GM23338 (cell line): ENCODE data around the gene LBX1. TPM values are rescaled to one million over a fixed set of nuclear protein-coding genes. Genes with fewer than 3 reads are reported as not detected.
A peak's percentile ranks its signal among the peaks of the same experiment; 100 is the strongest.

ENCODE experiments used
- ATAC-seq: fragments of 200-7000 bp; cut with Tn5 transposase; 3 replicates; pipeline ENCODE4 v1.9.1; 2020
- DNase-seq: peaks from one replicate; pipeline ENCODE4 v3.0.0-alpha.2; 2015; ENCODE audit warnings: low spot score
- H2AFZ ChIP-seq: fragments of 200-600 bp; sonication (generic); 2 replicates; pipeline ENCODE4 v1.8.0; 2016; ENCODE audit warnings: antibody characterized with exemption, mild to moderate bottlenecking, moderate library complexity
- H3F3A ChIP-seq: fragments of 200-600 bp; sonication (generic); replicated peaks from 2 replicates; pipeline ENCODE4 v1.8.0; 2017; ENCODE audit warnings: antibody characterized with exemption, mixed run types, low read depth
- H3K27ac ChIP-seq: fragments of 200-600 bp; sonication (generic); 2 replicates; pipeline ENCODE4 v1.6.1; 2016; ENCODE audit warnings: low read depth
- H3K27me3 ChIP-seq: fragments of 200-600 bp; sonication (generic); 2 replicates; pipeline ENCODE4 v1.8.0; 2016; ENCODE audit warnings: mild to moderate bottlenecking, mixed run types, moderate library complexity; ENCODE audit not compliant: insufficient read depth
- H3K36me3 ChIP-seq: fragments of 200-600 bp; sonication (generic); 2 replicates; pipeline ENCODE4 v1.8.0; 2016; ENCODE audit warnings: mild to moderate bottlenecking; ENCODE audit not compliant: insufficient read depth
- H3K4me1 ChIP-seq: fragments of 200-600 bp; sonication (generic); 2 replicates; pipeline ENCODE4 v1.8.0; 2016; ENCODE audit warnings: mild to moderate bottlenecking, moderate library complexity; ENCODE audit not compliant: insufficient read depth
- H3K4me2 ChIP-seq: fragments of 200-600 bp; sonication (generic); 2 replicates; pipeline ENCODE4 v1.7.1; 2017; ENCODE audit warnings: mixed run types
- H3K4me3 ChIP-seq: fragments of 200-600 bp; sonication (generic); 2 replicates; pipeline ENCODE4 v1.6.1; 2016; ENCODE audit warnings: mixed run types
- H3K79me2 ChIP-seq: fragments of 200-600 bp; sonication (generic); replicated peaks from 2 replicates; pipeline ENCODE4 v1.8.0; 2017; ENCODE audit warnings: mild to moderate bottlenecking; ENCODE audit not compliant: insufficient read depth
- H3K9me2 ChIP-seq: fragments of 200-600 bp; sonication (generic); 2 replicates; pipeline ENCODE4 v1.8.0; 2017; ENCODE audit not compliant: insufficient read depth
- H4K20me1 ChIP-seq: fragments of 200-600 bp; sonication (generic); replicated peaks from 2 replicates; pipeline ENCODE4 v1.8.0; 2017; ENCODE audit warnings: mild to moderate bottlenecking; ENCODE audit not compliant: insufficient read depth
- H3K27ac Mint-ChIP-seq: 2 replicates; pipeline ENCODE4 v1.8.0; 2020; ENCODE audit warnings: inconsistent platforms, mild to moderate bottlenecking, moderate library complexity, mixed read lengths
- H3K27me3 Mint-ChIP-seq: 3 replicates; pipeline ENCODE4 v1.8.0; 2022; ENCODE audit warnings: low read depth, mild to moderate bottlenecking, moderate library complexity, mixed read lengths, inconsistent platforms; ENCODE audit not compliant: insufficient read depth, poor library complexity
- H3K36me3 Mint-ChIP-seq: 3 replicates; pipeline ENCODE4 v1.8.0; 2021; ENCODE audit warnings: low read depth, mild to moderate bottlenecking, inconsistent platforms, moderate library complexity, mixed read lengths
- H3K4me1 Mint-ChIP-seq: 3 replicates; pipeline ENCODE4 v1.8.0; 2020; ENCODE audit warnings: mild to moderate bottlenecking, inconsistent platforms, mixed read lengths
- H3K4me3 Mint-ChIP-seq: 3 replicates; pipeline ENCODE4 v1.8.0; 2021; ENCODE audit warnings: moderate library complexity, mild to moderate bottlenecking, inconsistent platforms, mixed read lengths
- H3K9me3 Mint-ChIP-seq: 3 replicates; pipeline ENCODE4 v1.8.0; 2020; ENCODE audit warnings: moderate library complexity, mild to moderate bottlenecking, inconsistent platforms, mixed read lengths
- EZH2 ChIP-seq: fragments of 200-600 bp; sonication (generic); IDR thresholded peaks from one replicate; pipeline ENCODE4 v1.8.0; 2017; ENCODE audit warnings: antibody characterized with exemption, mild to moderate bottlenecking, low read depth; ENCODE audit not compliant: unreplicated experiment
- EZH2phosphoT487 ChIP-seq: fragments of 200-600 bp; sonication (generic); IDR thresholded peaks from one replicate; pipeline ENCODE4 v1.8.1; 2018; ENCODE audit warnings: antibody characterized with exemption; ENCODE audit not compliant: unreplicated experiment
- JUNB ChIP-seq: IDR thresholded peaks from one replicate; pipeline ENCODE4 v1.6.1; 2016; ENCODE audit warnings: antibody characterized with exemption; ENCODE audit not compliant: unreplicated experiment
- NANOG ChIP-seq: IDR thresholded peaks from 2 replicates; pipeline ENCODE4 v1.6.1; 2016; ENCODE audit warnings: antibody characterized with exemption, borderline replicate concordance
- ZNF114 ChIP-seq: fragments of 250-450 bp; sonication (Bioruptor Pico); IDR thresholded peaks from 2 replicates; pipeline ENCODE4 v1.5.0; 2020; ENCODE audit warnings: mild to moderate bottlenecking, moderate library complexity
- polyA plus RNA-seq: library from polyadenylated mRNA; unstranded; fragments of >200 nt; fragmentation: Nextera tagmentation; extraction: Ambion mirVana; gene quantifications from 2 replicates; pipeline ENCODE4 v1.2.1, GENCODE V29; 2016
- total RNA-seq: library from RNA; depleted of rRNA; stranded (reverse); fragments of >200 nt; shearing (Covaris generic); gene quantifications from 2 replicates; pipeline ENCODE4 v1.2.3, GENCODE V29; 2014
- TF ChIP-seq, protein P1 (sequence below): fragments of 250-450 bp; sonication (Bioruptor Pico); IDR thresholded peaks from 2 replicates; pipeline ENCODE4 v1.5.0; 2020; ENCODE audit warnings: mild to moderate bottlenecking, moderate library complexity
- TF ChIP-seq, protein P2 (sequence below): IDR thresholded peaks from one replicate; pipeline ENCODE4 v1.6.1; 2018; ENCODE audit warnings: antibody characterized with exemption; ENCODE audit not compliant: unreplicated experiment
- TF ChIP-seq, protein P3 (sequence below): IDR thresholded peaks from 2 replicates; pipeline ENCODE4 v1.6.1; 2016; ENCODE audit warnings: antibody characterized with exemption
- TF ChIP-seq, protein P4 (sequence below), 2 experiments: fragments of 200-600 bp in 1 of 2; sonication (generic) in 1 of 2; conservative IDR thresholded peaks; 2 replicates each; pipeline versions ENCODE4 v1.5.1 to v1.6.1; 2016 to 2017; ENCODE audit warnings: antibody characterized with exemption in 2 of 2, low read depth in 2 of 2, mild to moderate bottlenecking in 2 of 2, moderate library complexity in 1 of 2

Gene LBX1
- total and polyA plus RNA-seq, 2 experiments from 2014 or later = not detected

DNA sequence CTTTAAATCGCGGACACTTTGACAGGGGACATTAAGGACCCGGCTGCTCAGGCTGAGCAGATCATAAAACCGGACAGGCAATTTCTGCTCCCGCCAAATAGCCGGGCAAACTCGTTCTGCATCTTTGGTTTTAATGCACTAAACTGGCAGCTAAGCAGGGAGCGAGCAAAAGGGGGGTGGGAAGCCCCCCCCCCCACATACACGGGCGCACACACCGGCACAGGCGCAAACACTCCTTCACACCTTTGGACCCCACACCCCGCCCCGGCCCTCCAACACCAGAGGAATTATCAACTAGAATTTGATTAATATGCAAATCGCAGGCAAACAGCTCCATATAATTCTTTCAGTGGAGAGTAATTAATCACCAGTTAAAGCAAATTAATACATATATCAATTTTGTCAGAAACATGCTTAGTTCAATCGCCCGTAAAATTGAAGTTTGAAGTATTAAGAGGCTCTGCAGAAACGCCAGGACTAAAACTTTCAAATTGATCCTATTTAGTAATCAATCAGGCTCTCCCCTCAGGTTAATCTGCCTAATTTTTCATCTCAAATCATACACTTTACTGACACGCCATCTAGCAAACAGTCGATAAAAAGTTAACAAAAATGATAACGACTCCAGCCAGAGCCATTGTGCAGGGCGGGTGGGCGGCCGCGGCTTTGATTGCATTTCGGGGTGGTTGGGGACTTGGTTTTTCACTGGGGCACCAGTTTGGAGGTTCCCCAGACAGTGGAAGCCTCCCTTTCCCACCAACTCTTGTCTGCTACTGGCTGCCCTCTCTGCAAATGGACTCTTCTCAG lies 9.9 kb downstream of the LBX1 start:
- Histone ChIP-seq H4K20me1 (peaks cover 42% of the 10 kb centered on the region), H3F3A (0 out of 2 replicates have a peak, but pooled peaks cover 5% of the 10 kb centered on the region), H3K36me3 (no peaks in the 10 kb centered on the region), H3K27ac (no peak overlapping the region), H3K79me2 (no peaks in the 10 kb centered on the region), H3K4me2 (no peak overlapping the region), H3K4me3 (no peak overlapping the region), H3K4me1 (peaks cover 37% of the 10 kb centered on the region), H3K27me3 (peaks cover 100% of the 10 kb centered on the region), H3K9me2 (no peaks in the 10 kb centered on the region), H2AFZ (no peak overlapping the region)
- DNase-seq = no peak
- Mint-ChIP-seq H3K27me3 (peaks cover 99% of the 10 kb centered on the region), H3K27ac (no peak overlapping the region), H3K4me3 (no peak overlapping the region), H3K36me3 (no peaks in the 10 kb centered on the region; the same call in 2 of the 3 replicates), H3K4me1 (peaks cover 35% of the 10 kb centered on the region), H3K9me3 (peaks cover 6% of the 10 kb centered on the region; the same call in 2 of the 3 replicates)
- no peak for ATAC-seq
- no peak for TF ChIP-seq JUNB
- no peak for TF ChIP-seq NANOG
- TF ChIP-seq, protein P1, sequence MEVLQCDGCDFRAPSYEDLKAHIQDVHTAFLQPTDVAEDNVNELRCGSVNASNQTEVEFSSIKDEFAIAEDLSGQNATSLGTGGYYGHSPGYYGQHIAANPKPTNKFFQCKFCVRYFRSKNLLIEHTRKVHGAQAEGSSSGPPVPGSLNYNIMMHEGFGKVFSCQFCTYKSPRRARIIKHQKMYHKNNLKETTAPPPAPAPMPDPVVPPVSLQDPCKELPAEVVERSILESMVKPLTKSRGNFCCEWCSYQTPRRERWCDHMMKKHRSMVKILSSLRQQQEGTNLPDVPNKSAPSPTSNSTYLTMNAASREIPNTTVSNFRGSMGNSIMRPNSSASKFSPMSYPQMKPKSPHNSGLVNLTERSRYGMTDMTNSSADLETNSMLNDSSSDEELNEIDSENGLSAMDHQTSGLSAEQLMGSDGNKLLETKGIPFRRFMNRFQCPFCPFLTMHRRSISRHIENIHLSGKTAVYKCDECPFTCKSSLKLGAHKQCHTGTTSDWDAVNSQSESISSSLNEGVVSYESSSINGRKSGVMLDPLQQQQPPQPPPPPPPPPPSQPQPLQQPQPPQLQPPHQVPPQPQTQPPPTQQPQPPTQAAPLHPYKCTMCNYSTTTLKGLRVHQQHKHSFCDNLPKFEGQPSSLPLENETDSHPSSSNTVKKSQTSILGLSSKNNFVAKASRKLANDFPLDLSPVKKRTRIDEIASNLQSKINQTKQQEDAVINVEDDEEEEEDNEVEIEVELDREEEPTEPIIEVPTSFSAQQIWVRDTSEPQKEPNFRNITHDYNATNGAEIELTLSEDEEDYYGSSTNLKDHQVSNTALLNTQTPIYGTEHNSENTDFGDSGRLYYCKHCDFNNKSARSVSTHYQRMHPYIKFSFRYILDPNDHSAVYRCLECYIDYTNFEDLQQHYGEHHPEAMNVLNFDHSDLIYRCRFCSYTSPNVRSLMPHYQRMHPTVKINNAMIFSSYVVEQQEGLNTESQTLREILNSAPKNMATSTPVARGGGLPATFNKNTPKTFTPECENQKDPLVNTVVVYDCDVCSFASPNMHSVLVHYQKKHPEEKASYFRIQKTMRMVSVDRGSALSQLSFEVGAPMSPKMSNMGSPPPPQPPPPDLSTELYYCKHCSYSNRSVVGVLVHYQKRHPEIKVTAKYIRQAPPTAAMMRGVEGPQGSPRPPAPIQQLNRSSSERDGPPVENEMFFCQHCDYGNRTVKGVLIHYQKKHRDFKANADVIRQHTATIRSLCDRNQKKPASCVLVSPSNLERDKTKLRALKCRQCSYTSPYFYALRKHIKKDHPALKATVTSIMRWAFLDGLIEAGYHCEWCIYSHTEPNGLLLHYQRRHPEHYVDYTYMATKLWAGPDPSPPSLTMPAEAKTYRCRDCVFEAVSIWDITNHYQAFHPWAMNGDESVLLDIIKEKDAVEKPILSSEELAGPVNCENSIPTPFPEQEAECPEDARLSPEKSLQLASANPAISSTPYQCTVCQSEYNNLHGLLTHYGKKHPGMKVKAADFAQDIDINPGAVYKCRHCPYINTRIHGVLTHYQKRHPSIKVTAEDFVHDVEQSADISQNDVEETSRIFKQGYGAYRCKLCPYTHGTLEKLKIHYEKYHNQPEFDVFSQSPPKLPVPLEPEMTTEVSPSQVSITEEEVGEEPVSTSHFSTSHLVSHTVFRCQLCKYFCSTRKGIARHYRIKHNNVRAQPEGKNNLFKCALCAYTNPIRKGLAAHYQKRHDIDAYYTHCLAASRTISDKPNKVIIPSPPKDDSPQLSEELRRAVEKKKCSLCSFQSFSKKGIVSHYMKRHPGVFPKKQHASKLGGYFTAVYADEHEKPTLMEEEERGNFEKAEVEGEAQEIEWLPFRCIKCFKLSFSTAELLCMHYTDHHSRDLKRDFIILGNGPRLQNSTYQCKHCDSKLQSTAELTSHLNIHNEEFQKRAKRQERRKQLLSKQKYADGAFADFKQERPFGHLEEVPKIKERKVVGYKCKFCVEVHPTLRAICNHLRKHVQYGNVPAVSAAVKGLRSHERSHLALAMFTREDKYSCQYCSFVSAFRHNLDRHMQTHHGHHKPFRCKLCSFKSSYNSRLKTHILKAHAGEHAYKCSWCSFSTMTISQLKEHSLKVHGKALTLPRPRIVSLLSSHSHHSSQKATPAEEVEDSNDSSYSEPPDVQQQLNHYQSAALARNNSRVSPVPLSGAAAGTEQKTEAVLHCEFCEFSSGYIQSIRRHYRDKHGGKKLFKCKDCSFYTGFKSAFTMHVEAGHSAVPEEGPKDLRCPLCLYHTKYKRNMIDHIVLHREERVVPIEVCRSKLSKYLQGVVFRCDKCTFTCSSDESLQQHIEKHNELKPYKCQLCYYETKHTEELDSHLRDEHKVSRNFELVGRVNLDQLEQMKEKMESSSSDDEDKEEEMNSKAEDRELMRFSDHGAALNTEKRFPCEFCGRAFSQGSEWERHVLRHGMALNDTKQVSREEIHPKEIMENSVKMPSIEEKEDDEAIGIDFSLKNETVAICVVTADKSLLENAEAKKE (CRISPR knock-in tag) = no peak
- TF ChIP-seq, protein P2, sequence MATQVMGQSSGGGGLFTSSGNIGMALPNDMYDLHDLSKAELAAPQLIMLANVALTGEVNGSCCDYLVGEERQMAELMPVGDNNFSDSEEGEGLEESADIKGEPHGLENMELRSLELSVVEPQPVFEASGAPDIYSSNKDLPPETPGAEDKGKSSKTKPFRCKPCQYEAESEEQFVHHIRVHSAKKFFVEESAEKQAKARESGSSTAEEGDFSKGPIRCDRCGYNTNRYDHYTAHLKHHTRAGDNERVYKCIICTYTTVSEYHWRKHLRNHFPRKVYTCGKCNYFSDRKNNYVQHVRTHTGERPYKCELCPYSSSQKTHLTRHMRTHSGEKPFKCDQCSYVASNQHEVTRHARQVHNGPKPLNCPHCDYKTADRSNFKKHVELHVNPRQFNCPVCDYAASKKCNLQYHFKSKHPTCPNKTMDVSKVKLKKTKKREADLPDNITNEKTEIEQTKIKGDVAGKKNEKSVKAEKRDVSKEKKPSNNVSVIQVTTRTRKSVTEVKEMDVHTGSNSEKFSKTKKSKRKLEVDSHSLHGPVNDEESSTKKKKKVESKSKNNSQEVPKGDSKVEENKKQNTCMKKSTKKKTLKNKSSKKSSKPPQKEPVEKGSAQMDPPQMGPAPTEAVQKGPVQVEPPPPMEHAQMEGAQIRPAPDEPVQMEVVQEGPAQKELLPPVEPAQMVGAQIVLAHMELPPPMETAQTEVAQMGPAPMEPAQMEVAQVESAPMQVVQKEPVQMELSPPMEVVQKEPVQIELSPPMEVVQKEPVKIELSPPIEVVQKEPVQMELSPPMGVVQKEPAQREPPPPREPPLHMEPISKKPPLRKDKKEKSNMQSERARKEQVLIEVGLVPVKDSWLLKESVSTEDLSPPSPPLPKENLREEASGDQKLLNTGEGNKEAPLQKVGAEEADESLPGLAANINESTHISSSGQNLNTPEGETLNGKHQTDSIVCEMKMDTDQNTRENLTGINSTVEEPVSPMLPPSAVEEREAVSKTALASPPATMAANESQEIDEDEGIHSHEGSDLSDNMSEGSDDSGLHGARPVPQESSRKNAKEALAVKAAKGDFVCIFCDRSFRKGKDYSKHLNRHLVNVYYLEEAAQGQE = no peak
- peak; percentile 84 for TF ChIP-seq EZH2
- no peak for TF ChIP-seq ZNF114 (CRISPR knock-in tag)
- TF ChIP-seq, protein P3, sequence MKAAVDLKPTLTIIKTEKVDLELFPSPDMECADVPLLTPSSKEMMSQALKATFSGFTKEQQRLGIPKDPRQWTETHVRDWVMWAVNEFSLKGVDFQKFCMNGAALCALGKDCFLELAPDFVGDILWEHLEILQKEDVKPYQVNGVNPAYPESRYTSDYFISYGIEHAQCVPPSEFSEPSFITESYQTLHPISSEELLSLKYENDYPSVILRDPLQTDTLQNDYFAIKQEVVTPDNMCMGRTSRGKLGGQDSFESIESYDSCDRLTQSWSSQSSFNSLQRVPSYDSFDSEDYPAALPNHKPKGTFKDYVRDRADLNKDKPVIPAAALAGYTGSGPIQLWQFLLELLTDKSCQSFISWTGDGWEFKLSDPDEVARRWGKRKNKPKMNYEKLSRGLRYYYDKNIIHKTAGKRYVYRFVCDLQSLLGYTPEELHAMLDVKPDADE = no peak
- TF ChIP-seq EZH2phosphoT487 = peak; percentile 25
- TF ChIP-seq, protein P4, sequence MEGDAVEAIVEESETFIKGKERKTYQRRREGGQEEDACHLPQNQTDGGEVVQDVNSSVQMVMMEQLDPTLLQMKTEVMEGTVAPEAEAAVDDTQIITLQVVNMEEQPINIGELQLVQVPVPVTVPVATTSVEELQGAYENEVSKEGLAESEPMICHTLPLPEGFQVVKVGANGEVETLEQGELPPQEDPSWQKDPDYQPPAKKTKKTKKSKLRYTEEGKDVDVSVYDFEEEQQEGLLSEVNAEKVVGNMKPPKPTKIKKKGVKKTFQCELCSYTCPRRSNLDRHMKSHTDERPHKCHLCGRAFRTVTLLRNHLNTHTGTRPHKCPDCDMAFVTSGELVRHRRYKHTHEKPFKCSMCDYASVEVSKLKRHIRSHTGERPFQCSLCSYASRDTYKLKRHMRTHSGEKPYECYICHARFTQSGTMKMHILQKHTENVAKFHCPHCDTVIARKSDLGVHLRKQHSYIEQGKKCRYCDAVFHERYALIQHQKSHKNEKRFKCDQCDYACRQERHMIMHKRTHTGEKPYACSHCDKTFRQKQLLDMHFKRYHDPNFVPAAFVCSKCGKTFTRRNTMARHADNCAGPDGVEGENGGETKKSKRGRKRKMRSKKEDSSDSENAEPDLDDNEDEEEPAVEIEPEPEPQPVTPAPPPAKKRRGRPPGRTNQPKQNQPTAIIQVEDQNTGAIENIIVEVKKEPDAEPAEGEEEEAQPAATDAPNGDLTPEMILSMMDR (conservative IDR thresholded peaks at IDR 0.05; ENCODE audit: low read depth in 2 of 2) = no peak
